ENCODE measurements around the gene WDTC1.

DNA sequence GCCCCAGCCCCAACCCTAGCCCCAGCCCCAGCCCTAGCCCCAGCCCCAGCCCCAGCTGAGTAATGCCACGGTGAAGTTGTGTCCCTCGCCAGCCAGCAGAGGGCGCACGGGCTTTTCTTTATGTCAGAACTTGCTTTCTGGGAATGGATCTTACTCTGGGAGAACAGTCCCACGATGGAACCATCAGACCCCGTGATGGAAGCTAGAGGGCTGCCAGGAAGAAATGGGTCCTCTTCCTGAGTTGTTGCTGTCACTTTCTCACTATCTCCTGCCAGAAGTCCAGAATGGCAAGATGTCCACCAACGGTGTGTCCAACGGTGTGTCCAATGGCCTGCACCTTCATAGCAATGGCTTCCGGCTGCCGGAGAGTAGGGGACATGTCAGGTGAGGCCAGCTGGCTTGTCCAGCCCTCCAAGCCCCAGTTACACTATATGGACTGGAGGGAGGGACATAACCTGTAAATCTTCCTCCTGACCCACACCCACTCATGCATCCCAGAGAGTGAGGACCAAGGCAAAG, 62.4 kb downstream of the WDTC1 start:
- peak; percentile 91 for TF ChIP-seq CTCF (IDR thresholded peaks at IDR 0.05)
- no peak for TF ChIP-seq TCF7L2 (IDR thresholded peaks at IDR 0.05; ENCODE audit: low read depth, low read length)
